Left ventricle myocardium inferior (tissue), 1 donor: ENCODE results near the gene RET. TPM values are rescaled to one million over a fixed set of nuclear protein-coding genes. Genes with fewer than 3 reads are reported as not detected.

ENCODE experiments used
- DNase-seq: peaks from one replicate; pipeline ENCODE4 v3.0.0-alpha.2; 2020
- H3K27ac ChIP-seq: fragments of 200-600 bp; replicated peaks from 2 replicates; pipeline ENCODE4 v1.8.0; 2021
- H3K27me3 ChIP-seq: fragments of 200-600 bp; 2 replicates; pipeline ENCODE4 v1.8.0; 2021; ENCODE audit warnings: low read depth
- H3K36me3 ChIP-seq: fragments of 200-600 bp; 2 replicates; pipeline ENCODE4 v1.8.0; 2021
- H3K4me1 ChIP-seq: fragments of 200-600 bp; 2 replicates; pipeline ENCODE4 v1.8.0; 2021
- H3K4me3 ChIP-seq: fragments of 200-600 bp; 2 replicates; pipeline ENCODE4 v1.8.0; 2021; ENCODE audit warnings: mild to moderate bottlenecking, moderate library complexity
- H3K9me3 ChIP-seq: fragments of 200-600 bp; replicated peaks from 2 replicates; pipeline ENCODE4 v1.8.0; 2021
- CTCF ChIP-seq: fragments of 200-600 bp; IDR thresholded peaks from 2 replicates; pipeline ENCODE4 v1.8.0; 2021; ENCODE audit warnings: antibody characterized with exemption, mild to moderate bottlenecking, borderline replicate concordance
- intact Hi-C: fragments of 100-400 bp; cut with micrococcal nuclease; formaldehyde crosslinking; loops from one replicate; pipeline ENCODE4 v1.11.0; 2022
- total RNA-seq: library from RNA; stranded (reverse); fragmentation: NEBNext Ultra II Directional; extraction: Animal tissue kit (Norgen Biotek cat#: 25700); gene quantifications from one replicate; pipeline ENCODE4 v1.2.1, GENCODE V29; 2021
- donor health status: DM: no; HTN: yes; CAD: no; lungs with severe emphysema.

The RET gene
- total RNA-seq, 1 donor from 2014 or later, result 0.60 TPM

DNA sequence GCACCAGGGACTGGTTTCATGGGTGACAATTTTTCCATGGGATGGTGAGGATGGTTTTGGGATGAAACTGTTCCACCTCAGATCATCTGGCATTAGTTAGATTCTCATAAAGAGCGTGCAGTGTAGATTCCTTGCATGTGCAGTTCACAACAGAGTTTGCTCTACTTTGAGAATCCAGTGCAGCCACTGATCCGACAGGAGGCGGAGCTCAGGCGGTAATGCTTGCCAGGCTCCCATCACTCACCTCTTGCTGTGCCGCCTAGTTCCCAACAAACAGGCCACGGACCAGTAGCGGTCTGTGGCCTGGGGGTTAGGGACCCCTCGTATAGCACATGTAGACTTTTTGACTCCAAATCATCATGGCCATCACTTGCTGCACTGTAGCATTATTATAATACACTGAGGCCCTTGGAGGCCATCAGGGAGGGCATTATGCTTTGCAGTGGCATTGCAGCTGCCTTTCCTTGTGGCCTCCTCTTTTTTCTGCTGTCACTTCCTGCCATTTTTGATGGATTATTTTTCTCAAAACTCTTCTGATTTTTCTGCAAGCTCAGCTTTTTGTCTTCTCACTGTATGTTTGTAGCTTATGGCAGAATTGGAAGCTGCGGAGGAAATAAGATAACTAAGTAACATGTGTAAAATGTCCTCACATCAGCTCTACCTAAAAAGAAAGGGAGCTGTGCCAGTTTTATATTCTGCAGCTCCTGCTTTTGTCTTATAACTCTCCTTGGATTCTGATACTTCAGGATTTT is 79.9 kb downstream of the RET start:
- Histone ChIP-seq H3K9me3 (no peaks in the 10 kb centered on the region), H3K27ac (no peak overlapping the region), H3K36me3 (peaks cover 9% of the 10 kb centered on the region), H3K27me3 (no peaks in the 10 kb centered on the region), H3K4me1 (peaks cover 10% of the 10 kb centered on the region), H3K4me3 (no peak overlapping the region)
- intact Hi-C loops, result no loop called here
- TF ChIP-seq CTCF, result no peak
- DNase-seq, result no peak

DNA sequence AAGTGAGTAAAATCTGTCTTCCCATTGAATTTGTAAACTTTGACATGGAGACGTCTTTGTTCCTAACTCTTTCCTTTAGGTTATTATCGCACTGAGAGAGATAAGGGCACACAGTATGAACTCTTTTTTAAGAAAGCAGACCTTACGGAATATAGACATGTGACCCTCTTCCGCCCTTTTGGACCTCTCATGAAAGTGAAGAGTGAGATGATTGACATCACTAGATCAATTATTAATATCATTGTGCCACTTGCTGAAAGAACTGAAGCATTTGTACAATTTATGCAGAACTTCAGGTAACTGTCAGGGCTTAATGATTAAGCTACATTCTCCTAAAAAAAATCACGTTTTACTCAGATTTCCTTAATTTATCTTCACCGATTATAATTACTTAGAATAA is 81.8 kb downstream of the RET start:
- TF ChIP-seq CTCF, result no peak
- Histone ChIP-seq H3K27me3 (no peaks in the 10 kb centered on the region), H3K4me3 (no peak overlapping the region), H3K27ac (no peak overlapping the region), H3K4me1 (peaks cover under 1% of the 10 kb centered on the region), H3K9me3 (no peaks in the 10 kb centered on the region), H3K36me3 (peaks cover 26% of the 10 kb centered on the region)
- intact Hi-C loops, result no loop called here
- no peak for DNase-seq

DNA sequence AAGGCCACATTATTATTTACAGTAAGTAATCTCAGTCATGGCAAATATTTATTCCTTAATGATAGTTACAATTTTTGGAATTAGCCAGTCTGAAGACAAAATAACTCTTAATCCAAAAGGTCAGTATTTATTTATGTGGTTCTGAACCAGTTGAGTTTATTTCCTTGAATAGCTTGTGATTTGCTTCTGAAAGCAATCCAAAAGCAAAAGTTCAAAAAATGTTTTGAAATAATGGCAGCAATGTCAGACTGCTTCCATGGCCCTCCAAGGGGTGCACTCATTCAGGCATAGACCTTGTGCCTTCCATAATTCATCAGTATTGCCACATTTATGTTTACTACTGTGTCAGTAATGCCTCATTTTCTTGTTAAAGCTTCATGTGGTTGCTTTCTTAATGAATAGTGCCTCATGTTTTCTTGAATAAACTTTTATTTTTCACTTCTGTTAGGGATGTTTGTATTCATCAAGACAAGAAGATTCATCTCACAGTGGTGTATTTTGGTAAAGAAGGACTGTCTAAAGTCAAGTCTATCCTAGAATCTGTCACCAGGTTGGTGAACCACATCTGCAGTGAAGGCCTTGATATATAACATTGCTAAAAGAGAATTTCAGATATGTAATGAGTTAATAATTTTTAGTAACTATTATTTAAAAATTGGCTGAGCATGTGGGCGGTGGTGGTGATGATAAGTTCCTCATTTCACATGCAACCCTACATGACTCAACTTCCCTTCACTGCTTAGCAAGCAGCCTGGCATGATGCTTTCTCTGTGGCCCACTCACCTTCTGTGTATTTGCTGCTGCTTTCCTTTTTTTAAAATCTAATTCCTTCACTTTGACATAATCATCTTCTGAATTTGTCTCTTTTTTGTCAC is 83.4 kb downstream of the RET start:
- Histone ChIP-seq H3K27ac (no peak overlapping the region), H3K27me3 (no peaks in the 10 kb centered on the region), H3K36me3 (peaks cover 29% of the 10 kb centered on the region), H3K4me3 (no peak overlapping the region), H3K4me1 (no peaks in the 10 kb centered on the region), H3K9me3 (no peaks in the 10 kb centered on the region)
- intact Hi-C loops, result no loop called here
- TF ChIP-seq CTCF, result no peak
- DNase-seq, result no peak

DNA sequence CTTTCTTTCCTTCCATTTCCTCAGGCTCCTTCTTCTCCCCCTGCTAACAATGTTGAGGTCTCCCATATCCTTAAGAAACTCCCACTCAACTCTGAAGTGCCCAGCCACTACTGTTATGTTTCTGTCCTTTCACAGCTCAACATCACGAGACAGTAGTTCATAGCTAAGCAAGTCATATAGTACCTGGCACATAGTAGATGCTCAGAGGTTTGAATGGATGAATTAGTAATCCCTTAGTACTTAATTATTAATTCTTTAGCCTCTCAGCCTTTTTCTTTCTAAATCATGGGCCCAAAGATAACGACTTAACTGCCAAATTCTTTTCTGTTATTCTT is 84.0 kb downstream of the RET start:
- no peak for DNase-seq
- Histone ChIP-seq H3K9me3 (no peaks in the 10 kb centered on the region), H3K36me3 (peaks cover 29% of the 10 kb centered on the region), H3K27ac (no peak overlapping the region), H3K4me1 (no peaks in the 10 kb centered on the region), H3K27me3 (no peaks in the 10 kb centered on the region), H3K4me3 (no peak overlapping the region)
- no peak for TF ChIP-seq CTCF
- intact Hi-C loops, result no loop called here

- TF ChIP-seq CTCF, result no peak
- intact Hi-C loops, result no loop called here
- Histone ChIP-seq H3K27ac (no peak overlapping the region), H3K9me3 (no peaks in the 10 kb centered on the region), H3K36me3 (peaks cover 36% of the 10 kb centered on the region), H3K4me1 (no peaks in the 10 kb centered on the region), H3K4me3 (no peak overlapping the region), H3K27me3 (no peaks in the 10 kb centered on the region)
- no peak for DNase-seq
Measured at GRCh38 chr10:43162604-43163003, 85.7 kb downstream of the RET start.
